Hepatocyte (in vitro differentiated cells): ENCODE results near the gene RNF135. TPM values are rescaled to one million over a fixed set of nuclear protein-coding genes. Genes with fewer than 3 reads are reported as not detected.

Source experiments
- DNase-seq: peaks from one replicate; pipeline ENCODE4 v3.0.0-alpha.2; 2016; ENCODE audit warnings: low spot score
- H2AFZ ChIP-seq: fragments of 200-600 bp; sonication (generic); 2 replicates; pipeline ENCODE4 v1.6.0; 2016; ENCODE audit warnings: antibody characterized with exemption, mild to moderate bottlenecking
- H3K27ac ChIP-seq: fragments of 200-600 bp; sonication (generic); 2 replicates; pipeline ENCODE4 v1.5.1; 2016; ENCODE audit warnings: mild to moderate bottlenecking
- H3K27me3 ChIP-seq: fragments of 200-600 bp; sonication (generic); 2 replicates; pipeline ENCODE4 v1.6.1; 2016
- H3K36me3 ChIP-seq: fragments of 200-600 bp; sonication (generic); replicated peaks from 2 replicates; pipeline ENCODE4 v1.5.1; 2016; ENCODE audit warnings: low read depth; ENCODE audit not compliant: insufficient read depth
- H3K4me1 ChIP-seq: fragments of 200-600 bp; sonication (generic); 2 replicates; pipeline ENCODE4 v1.5.1; 2016; ENCODE audit warnings: mild to moderate bottlenecking, moderate library complexity; ENCODE audit not compliant: insufficient read depth
- H3K4me2 ChIP-seq: fragments of 200-600 bp; sonication (generic); 2 replicates; pipeline ENCODE4 v1.6.0; 2016
- H3K4me3 ChIP-seq: fragments of 200-600 bp; sonication (generic); 2 replicates; pipeline ENCODE4 v1.5.1; 2016; ENCODE audit warnings: mild to moderate bottlenecking
- H3K79me2 ChIP-seq: fragments of 200-600 bp; sonication (generic); 2 replicates; pipeline ENCODE4 v1.6.0; 2017; ENCODE audit warnings: mild to moderate bottlenecking
- H3K9me2 ChIP-seq: fragments of 200-600 bp; sonication (generic); replicated peaks from 2 replicates; pipeline ENCODE4 v1.6.0; 2017; ENCODE audit warnings: mild to moderate bottlenecking; ENCODE audit not compliant: insufficient read depth
- H3K9me3 ChIP-seq: fragments of 200-600 bp; sonication (generic); 2 replicates; pipeline ENCODE4 v1.5.1; 2016; ENCODE audit warnings: low read depth, mild to moderate bottlenecking
- H4K20me1 ChIP-seq: fragments of 200-600 bp; sonication (generic); 2 replicates; pipeline ENCODE4 v1.6.0; 2016; ENCODE audit warnings: mild to moderate bottlenecking; ENCODE audit not compliant: insufficient read depth, poor library complexity, severe bottlenecking
- EZH2 ChIP-seq: fragments of 200-600 bp; sonication (generic); IDR thresholded peaks from 2 replicates; pipeline ENCODE4 v1.6.1; 2016; ENCODE audit warnings: antibody characterized with exemption, mild to moderate bottlenecking, borderline replicate concordance
- EZH2phosphoT487 ChIP-seq: fragments of 200-600 bp; sonication (generic); IDR thresholded peaks from one replicate; pipeline ENCODE4 v1.6.1; 2018; ENCODE audit warnings: antibody characterized with exemption, mild to moderate bottlenecking, low read depth, moderate library complexity; ENCODE audit not compliant: unreplicated experiment, severe bottlenecking
- WGBS: methylation state at CpG from one replicate; pipeline ENCODE4 v1.1.6; 2016; ENCODE audit warnings: low lambda C conversion rate; ENCODE audit errors: missing lambda C conversion rate; 5-methylcytosine and 5-hydroxymethylcytosine counted together
- polyA plus RNA-seq: library from polyadenylated mRNA; unstranded; fragments of >200 nt; fragmentation: Nextera tagmentation; extraction: Ambion mirVana; gene quantifications from 2 replicates; pipeline ENCODE4 v1.2.1, GENCODE V29; 2016
- total RNA-seq: library from RNA; depleted of rRNA; stranded (reverse); fragments of >200 nt; gene quantifications from 2 replicates; pipeline ENCODE4 v1.2.3, GENCODE V29; 2014
- TF ChIP-seq, protein P1 (sequence below): fragments of 200-600 bp; sonication (generic); IDR thresholded peaks from 2 replicates; pipeline ENCODE4 v1.5.1; 2016; ENCODE audit warnings: antibody characterized with exemption, mild to moderate bottlenecking; ENCODE audit not compliant: poor library complexity

The RNF135 gene
- total and polyA plus RNA-seq, 2 experiments from 2014 or later = 8.9 to 16.7 TPM

DNA sequence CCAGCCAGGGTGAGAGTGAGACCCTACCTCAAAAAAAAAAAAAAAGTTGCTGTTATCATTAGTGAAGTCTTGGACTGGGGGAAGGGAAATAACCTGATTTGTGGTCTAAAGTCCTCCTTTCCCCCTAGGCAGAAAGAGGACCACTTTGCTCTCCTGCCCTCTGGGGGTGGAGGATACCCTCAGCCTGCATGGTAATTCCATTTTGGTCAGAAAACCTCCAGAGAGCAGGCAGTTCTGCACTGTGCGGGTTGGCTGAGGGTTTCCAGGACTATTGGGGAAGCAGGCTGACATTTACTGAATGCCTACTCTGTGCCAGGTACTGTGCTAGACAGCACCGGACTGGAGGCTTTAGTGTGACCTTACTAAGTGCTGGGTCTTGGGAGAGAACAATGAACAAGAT, 46.5 kb upstream of the RNF135 start:
- DNase-seq = no peak
- Histone ChIP-seq H3K9me2 (no peaks in the 10 kb centered on the region), H3K4me3 (no peak overlapping the region), H4K20me1 (no peaks in the 10 kb centered on the region), H3K27me3 (peaks cover 46% of the 10 kb centered on the region), H3K9me3 (no peaks in the 10 kb centered on the region), H3K79me2 (no peaks in the 10 kb centered on the region), H3K36me3 (no peaks in the 10 kb centered on the region), H2AFZ (no peak overlapping the region), H3K4me2 (no peak overlapping the region), H3K4me1 (peaks cover 6% of the 10 kb centered on the region), H3K27ac (no peak overlapping the region)
- 56% methylated on average over 2 of the region's 2 CpGs for WGBS
- TF ChIP-seq, protein P1, sequence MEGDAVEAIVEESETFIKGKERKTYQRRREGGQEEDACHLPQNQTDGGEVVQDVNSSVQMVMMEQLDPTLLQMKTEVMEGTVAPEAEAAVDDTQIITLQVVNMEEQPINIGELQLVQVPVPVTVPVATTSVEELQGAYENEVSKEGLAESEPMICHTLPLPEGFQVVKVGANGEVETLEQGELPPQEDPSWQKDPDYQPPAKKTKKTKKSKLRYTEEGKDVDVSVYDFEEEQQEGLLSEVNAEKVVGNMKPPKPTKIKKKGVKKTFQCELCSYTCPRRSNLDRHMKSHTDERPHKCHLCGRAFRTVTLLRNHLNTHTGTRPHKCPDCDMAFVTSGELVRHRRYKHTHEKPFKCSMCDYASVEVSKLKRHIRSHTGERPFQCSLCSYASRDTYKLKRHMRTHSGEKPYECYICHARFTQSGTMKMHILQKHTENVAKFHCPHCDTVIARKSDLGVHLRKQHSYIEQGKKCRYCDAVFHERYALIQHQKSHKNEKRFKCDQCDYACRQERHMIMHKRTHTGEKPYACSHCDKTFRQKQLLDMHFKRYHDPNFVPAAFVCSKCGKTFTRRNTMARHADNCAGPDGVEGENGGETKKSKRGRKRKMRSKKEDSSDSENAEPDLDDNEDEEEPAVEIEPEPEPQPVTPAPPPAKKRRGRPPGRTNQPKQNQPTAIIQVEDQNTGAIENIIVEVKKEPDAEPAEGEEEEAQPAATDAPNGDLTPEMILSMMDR = no peak
- TF ChIP-seq EZH2 (no peak), EZH2phosphoT487 (no peak)

DNA sequence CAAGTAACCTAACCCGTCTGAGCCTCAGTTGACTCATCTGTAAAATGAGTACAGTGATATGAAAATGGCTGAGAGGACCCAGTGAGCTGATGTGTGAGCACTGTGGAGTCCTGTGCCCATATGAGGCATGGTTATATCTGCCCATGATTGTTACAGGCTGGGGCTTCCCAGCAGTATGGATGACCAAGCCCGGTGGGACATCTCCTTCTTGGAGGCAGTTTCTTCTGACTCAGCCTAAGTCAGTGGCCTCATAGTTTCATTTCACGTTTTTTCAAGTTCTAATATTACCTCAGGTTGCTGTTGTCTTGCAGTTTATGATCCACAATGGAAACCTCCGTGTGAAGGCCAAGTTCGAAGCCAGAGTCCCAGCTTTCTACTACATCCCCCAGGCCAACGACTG, 44.3 kb upstream of the RNF135 start:
- H3K79me2 ChIP-seq = no peaks in the 10 kb centered on the region
- H3K27me3 ChIP-seq = peaks cover 28% of the 10 kb centered on the region
- WGBS = 75% methylated on average over 6 of the region's 6 CpGs
- H3K9me2 ChIP-seq = no peaks in the 10 kb centered on the region
- DNase-seq = no peak
- no peak overlapping the region for H3K4me3 ChIP-seq
- H3K4me1 ChIP-seq = peaks cover 6% of the 10 kb centered on the region
- no peak overlapping the region for H3K27ac ChIP-seq
- H3K4me2 ChIP-seq = no peak overlapping the region
- H3K36me3 ChIP-seq = no peaks in the 10 kb centered on the region
- no peak overlapping the region for H2AFZ ChIP-seq
- H3K9me3 ChIP-seq = no peaks in the 10 kb centered on the region
- no peak for TF ChIP-seq EZH2
- no peak for TF ChIP-seq EZH2phosphoT487
- TF ChIP-seq, protein P1 = no peak
- H4K20me1 ChIP-seq = no peaks in the 10 kb centered on the region

DNA sequence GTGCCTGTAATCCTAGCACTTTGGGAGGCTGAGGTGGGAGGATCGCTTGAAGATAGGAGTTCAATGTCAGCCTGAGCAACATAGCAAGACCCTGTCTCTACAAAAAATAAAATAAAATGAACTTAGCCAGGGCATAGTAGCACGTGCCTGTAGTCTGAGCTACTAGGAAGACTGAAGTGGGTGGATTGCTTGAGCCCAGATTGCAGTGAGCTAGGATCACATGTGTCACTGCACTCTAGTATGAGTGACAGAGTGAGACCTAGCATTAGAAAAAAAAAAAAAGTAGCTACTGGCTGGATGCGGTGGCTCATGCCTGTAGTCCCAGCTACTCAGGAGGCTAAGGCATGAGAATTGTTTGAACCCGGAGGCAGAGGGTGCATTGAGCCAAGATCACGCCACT, 43.1 kb upstream of the RNF135 start:
- no peak overlapping the region for H2AFZ ChIP-seq

More for the DNA sequence above, 43.1 kb upstream of the RNF135 start:
- WGBS = 93% methylated on average over 5 of the region's 5 CpGs
- Histone ChIP-seq H3K4me3 (no peak overlapping the region), H3K27me3 (peaks cover 19% of the 10 kb centered on the region), H3K4me1 (no peaks in the 10 kb centered on the region), H3K27ac (no peak overlapping the region), H3K79me2 (no peaks in the 10 kb centered on the region), H3K9me2 (no peaks in the 10 kb centered on the region), H3K36me3 (no peaks in the 10 kb centered on the region), H4K20me1 (no peaks in the 10 kb centered on the region), H3K4me2 (no peak overlapping the region), H3K9me3 (no peaks in the 10 kb centered on the region)
- DNase-seq = no peak
- TF ChIP-seq EZH2 (no peak), EZH2phosphoT487 (no peak)
- TF ChIP-seq, protein P1 = no peak
